SK-N-SH (cell line): ENCODE data around the gene RAVER1. TPM values are rescaled to one million over a fixed set of nuclear protein-coding genes. Genes with fewer than 3 reads are reported as not detected.

Source experiments
- CTCF ChIA-PET: fragments of 300-600, 350-600 bp; formaldehyde crosslinking; extraction: SDS; loops from one replicate; lab custom pipeline; 2021; lab: Yijun Ruan, JAX
- POLR2A ChIA-PET: fragments of 350-600 bp; sonication (Branson Sonifier 250); formaldehyde crosslinking; extraction: SDS; loops from one replicate; lab custom pipeline; 2020; ENCODE audit warnings: antibody characterized with exemption, inconsistent platforms; lab: Yijun Ruan, JAX
- DNase-seq: peaks from one replicate; pipeline ENCODE4 v3.0.0; 2012
- H2AFZ ChIP-seq: fragments of 200-600 bp; sonication (generic); 2 replicates; pipeline ENCODE4 v1.8.1; 2016; ENCODE audit warnings: antibody characterized with exemption, mild to moderate bottlenecking, low read depth
- H3F3A ChIP-seq: fragments of 200-600 bp; sonication (generic); replicated peaks from 2 replicates; pipeline ENCODE3; 2016; ENCODE audit warnings: antibody characterized with exemption, mild to moderate bottlenecking; ENCODE audit not compliant: insufficient read depth
- H3K27ac ChIP-seq, 2 experiments: fragments of 200-500 bp in 1 of 2; fragments of 200-600 bp in 1 of 2; sonication (Bioruptor generic) in 1 of 2; sonication (generic), shearing (Covaris generic) in 1 of 2; 2 replicates each; pipeline versions ENCODE4 v1.5.1 to v1.6.1; 2014 to 2016; ENCODE audit warnings: low read depth in 2 of 2, inconsistent platforms in 1 of 2, low read length in 1 of 2, mild to moderate bottlenecking in 1 of 2, mixed read lengths in 1 of 2
- H3K27me3 ChIP-seq: fragments of 200-600 bp; sonication (generic), shearing (Covaris generic); 2 replicates; pipeline ENCODE4 v1.6.1; 2016; ENCODE audit warnings: mixed run types; ENCODE audit not compliant: insufficient read depth
- H3K36me3 ChIP-seq, 2 experiments: fragments of 200-500 bp in 1 of 2; fragments of 200-600 bp in 1 of 2; sonication (Bioruptor generic) in 1 of 2; sonication (generic) in 1 of 2; replicated peaks in 1 of 2; 2 replicates each; pipeline versions ENCODE3 to v1.5.1; 2014 to 2016; ENCODE audit warnings: low read length in 1 of 2, mild to moderate bottlenecking in 1 of 2; ENCODE audit not compliant: insufficient read depth in 2 of 2, control insufficient read depth in 1 of 2
- H3K4me1 ChIP-seq, 2 experiments: fragments of 200-500 bp in 1 of 2; fragments of 200-600 bp in 1 of 2; sonication (Bioruptor generic) in 1 of 2; sonication (generic), shearing (Covaris generic) in 1 of 2; 2 replicates each; pipeline versions ENCODE4 v1.5.1 to v1.6.1; 2014 to 2016; ENCODE audit warnings: low read depth in 1 of 2, low read length in 1 of 2, mixed run types in 1 of 2; ENCODE audit not compliant: insufficient read depth in 2 of 2, control insufficient read depth in 1 of 2
- H3K4me2 ChIP-seq: fragments of 200-600 bp; sonication (generic), shearing (Covaris generic); 2 replicates; pipeline ENCODE4 v1.6.1; 2017; ENCODE audit warnings: mixed run types
- H3K4me3 ChIP-seq, 2 experiments: fragments of 200-500 bp in 1 of 2; fragments of 200-600 bp in 1 of 2; sonication (Bioruptor generic) in 1 of 2; sonication (generic), shearing (Covaris generic) in 1 of 2; 2 replicates each; pipeline versions ENCODE4 v1.5.1 to v1.8.1; 2014 to 2016; ENCODE audit warnings: low read depth in 2 of 2, inconsistent platforms in 1 of 2, low read length in 1 of 2, mild to moderate bottlenecking in 1 of 2, mixed read lengths in 1 of 2, moderate library complexity in 1 of 2
- H3K79me2 ChIP-seq: fragments of 200-600 bp; sonication (generic); 2 replicates; pipeline ENCODE4 v1.8.1; 2017; ENCODE audit warnings: mild to moderate bottlenecking; ENCODE audit not compliant: insufficient read depth
- H3K9ac ChIP-seq: fragments of 200-600 bp; sonication (generic); 2 replicates; pipeline ENCODE4 v1.6.1; 2017; ENCODE audit warnings: mixed run types
- H3K9me2 ChIP-seq: fragments of 200-600 bp; sonication (generic); 2 replicates; pipeline ENCODE4 v1.6.1; 2017; ENCODE audit warnings: mixed run types
- H3K9me3 ChIP-seq: fragments of 200-600 bp; sonication (generic); 2 replicates; pipeline ENCODE4 v1.6.1; 2017; ENCODE audit warnings: mixed run types, mild to moderate bottlenecking, moderate library complexity
- H4K20me1 ChIP-seq: fragments of 200-600 bp; sonication (generic); 2 replicates; pipeline ENCODE4 v1.6.1; 2017; ENCODE audit warnings: mild to moderate bottlenecking, mixed run types; ENCODE audit not compliant: insufficient read depth
- EZH2phosphoT487 ChIP-seq: fragments of 200-600 bp; sonication (generic); IDR thresholded peaks from 2 replicates; pipeline ENCODE4 v1.6.1; 2017; ENCODE audit warnings: low read depth, mixed run types, mild to moderate bottlenecking, antibody characterized with exemption, moderate library complexity, borderline replicate concordance
- FOSL2 ChIP-seq: IDR thresholded peaks from 2 replicates; pipeline ENCODE4 v1.4.0; 2012; ENCODE audit warnings: low read depth, mild to moderate bottlenecking, moderate library complexity, borderline replicate concordance
- FOXJ3 ChIP-seq: sonication (generic); formaldehyde crosslinking; IDR thresholded peaks from 2 replicates; pipeline ENCODE4 v1.5.1; 2020; ENCODE audit warnings: mild to moderate bottlenecking, missing genetic modification reagents
- NFIC ChIP-seq: IDR thresholded peaks from 2 replicates; pipeline ENCODE4 v1.4.0; 2012; ENCODE audit warnings: borderline replicate concordance
- NRF1 ChIP-seq: IDR thresholded peaks from 2 replicates; pipeline ENCODE4 v1.6.1; 2012; ENCODE audit warnings: low read depth, mild to moderate bottlenecking, low read length
- SMC3 ChIP-seq: IDR thresholded peaks from 2 replicates; pipeline ENCODE4 v1.6.1; 2012; ENCODE audit warnings: low read depth, low read length, improper control_type of control experiment
- USF2 ChIP-seq: fragments of 150-350 bp; IDR thresholded peaks from 2 replicates; pipeline ENCODE4 v1.6.1; 2017; ENCODE audit warnings: antibody characterized with exemption, low read length, low read depth, borderline replicate concordance
- YY1 ChIP-seq: IDR thresholded peaks from 2 replicates; pipeline ENCODE4 v1.4.0; 2012; ENCODE audit warnings: low read depth, mild to moderate bottlenecking
- WGBS: methylation state at CpG from one replicate; pipeline ENCODE4 v1.1.6; 2017; ENCODE audit warnings: low lambda C conversion rate; 5-methylcytosine and 5-hydroxymethylcytosine counted together
- polyA plus RNA-seq, 3 experiments: library from polyadenylated mRNA; depleted of rRNA; stranded (reverse); fragments of >200 nt; gene quantifications; 2 replicates each; pipeline ENCODE4 v1.2.3, GENCODE V29; 2012
- TF ChIP-seq, protein P1 (sequence below): IDR thresholded peaks from 2 replicates; pipeline ENCODE4 v1.4.0; 2012; ENCODE audit warnings: low read depth
- TF ChIP-seq, protein P2 (sequence below): IDR thresholded peaks from 2 replicates; pipeline ENCODE4 v1.6.1; 2012; ENCODE audit warnings: mild to moderate bottlenecking, low read depth, low read length, moderate library complexity
- TF ChIP-seq, protein P3 (sequence below): fragments of 200-600 bp; sonication (generic); IDR thresholded peaks from 2 replicates; pipeline ENCODE4 v1.6.1; 2017; ENCODE audit warnings: antibody characterized with exemption, mild to moderate bottlenecking, moderate library complexity

The RAVER1 gene
- polyA plus RNA-seq, 1 of the 3 experiments (the other 2 are of a cell fraction), result 8.2 TPM

GRCh38 chr19:10374931-10375330, 41.6 kb upstream of the RAVER1 start:
- no peaks in the 10 kb centered on the region for H3K9me3 ChIP-seq
- POLR2A ChIA-PET, result no interaction called here
- no peak overlapping the region for H3K9ac ChIP-seq
- peaks cover 3 to 10% of the 10 kb centered on the region in 2 experiments for H3K36me3 ChIP-seq
- H3K4me3 ChIP-seq, result no peak overlapping the region
- no peak overlapping the region for H3K27ac ChIP-seq
- no peak overlapping the region for H3K4me2 ChIP-seq
- no peaks in the 10 kb centered on the region for H3K9me2 ChIP-seq
- no peak for DNase-seq
- no peaks in the 10 kb centered on the region for H3F3A ChIP-seq
- 93% methylated on average over 5 of the region's 5 CpGs for WGBS
- no peaks in the 10 kb centered on the region for H3K27me3 ChIP-seq
- no peak overlapping the region for H2AFZ ChIP-seq
- peaks cover 0 to 6% of the 10 kb centered on the region in 2 experiments; a peak in 1 of 4 replicates for H3K4me1 ChIP-seq
- no peak for TF ChIP-seq NFIC
- TF ChIP-seq, all 33 proteins: peak for 0
- CTCF ChIA-PET, result interaction anchor here (0.6 to 20.2 kb wide), 4 partner anchors 8 to 111 kb away, joined by 3 to 596 read pairs (median 4); partner anchors contain the start of gene ICAM1
- no peaks in the 10 kb centered on the region for H4K20me1 ChIP-seq
- H3K79me2 ChIP-seq, result peaks cover 12% of the 10 kb centered on the region

GRCh38 chr19:10372690-10373089, 39.4 kb upstream of the RAVER1 start:
- CTCF ChIA-PET, result interaction anchor here (0.7 to 2.3 kb wide), 4 partner anchors 16 to 45 kb away, joined by 4 to 12 read pairs (median 6); no protein-coding TSS in a partner anchor

GRCh38 chr19:10368101-10368803, 34.9 kb upstream of the RAVER1 start:
- no peak overlapping the region for H2AFZ ChIP-seq
- no peaks in the 10 kb centered on the region for H4K20me1 ChIP-seq
- H3K4me3 ChIP-seq, result no peak overlapping the region
- H3K9ac ChIP-seq, result no peak overlapping the region
- ChIA-PET CTCF (interaction anchor here (1.4 to 1.8 kb wide), 3 partner anchors 12 to 110 kb away, joined by 4 to 9 read pairs (median 5); partner anchors contain the start of gene TYK2), POLR2A (no interaction called here)
- no peak overlapping the region for H3K27ac ChIP-seq
- no peak overlapping the region for H3K4me2 ChIP-seq
- 95% methylated on average over 13 of the region's 15 CpGs for WGBS
- H3K9me3 ChIP-seq, result no peaks in the 10 kb centered on the region
- no peaks in the 10 kb centered on the region for H3K9me2 ChIP-seq
- no peaks in the 10 kb centered on the region for H3K4me1 ChIP-seq
- H3K79me2 ChIP-seq, result no peaks in the 10 kb centered on the region
- no peaks in the 10 kb centered on the region for H3K27me3 ChIP-seq
- peak; percentile 44 for DNase-seq
- H3F3A ChIP-seq, result no peaks in the 10 kb centered on the region
- peaks cover 20 to 23% of the 10 kb centered on the region in 2 experiments for H3K36me3 ChIP-seq
- TF ChIP-seq FOXJ3 (CRISPR knock-in tag) (no peak), YY1 (no peak), NRF1 (no peak), USF2 (no peak), SMC3 (no peak), FOSL2 (no peak), EZH2phosphoT487 (no peak)
- TF ChIP-seq, protein P1, sequence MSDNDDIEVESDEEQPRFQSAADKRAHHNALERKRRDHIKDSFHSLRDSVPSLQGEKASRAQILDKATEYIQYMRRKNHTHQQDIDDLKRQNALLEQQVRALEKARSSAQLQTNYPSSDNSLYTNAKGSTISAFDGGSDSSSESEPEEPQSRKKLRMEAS, result no peak
- TF ChIP-seq, protein P2, sequence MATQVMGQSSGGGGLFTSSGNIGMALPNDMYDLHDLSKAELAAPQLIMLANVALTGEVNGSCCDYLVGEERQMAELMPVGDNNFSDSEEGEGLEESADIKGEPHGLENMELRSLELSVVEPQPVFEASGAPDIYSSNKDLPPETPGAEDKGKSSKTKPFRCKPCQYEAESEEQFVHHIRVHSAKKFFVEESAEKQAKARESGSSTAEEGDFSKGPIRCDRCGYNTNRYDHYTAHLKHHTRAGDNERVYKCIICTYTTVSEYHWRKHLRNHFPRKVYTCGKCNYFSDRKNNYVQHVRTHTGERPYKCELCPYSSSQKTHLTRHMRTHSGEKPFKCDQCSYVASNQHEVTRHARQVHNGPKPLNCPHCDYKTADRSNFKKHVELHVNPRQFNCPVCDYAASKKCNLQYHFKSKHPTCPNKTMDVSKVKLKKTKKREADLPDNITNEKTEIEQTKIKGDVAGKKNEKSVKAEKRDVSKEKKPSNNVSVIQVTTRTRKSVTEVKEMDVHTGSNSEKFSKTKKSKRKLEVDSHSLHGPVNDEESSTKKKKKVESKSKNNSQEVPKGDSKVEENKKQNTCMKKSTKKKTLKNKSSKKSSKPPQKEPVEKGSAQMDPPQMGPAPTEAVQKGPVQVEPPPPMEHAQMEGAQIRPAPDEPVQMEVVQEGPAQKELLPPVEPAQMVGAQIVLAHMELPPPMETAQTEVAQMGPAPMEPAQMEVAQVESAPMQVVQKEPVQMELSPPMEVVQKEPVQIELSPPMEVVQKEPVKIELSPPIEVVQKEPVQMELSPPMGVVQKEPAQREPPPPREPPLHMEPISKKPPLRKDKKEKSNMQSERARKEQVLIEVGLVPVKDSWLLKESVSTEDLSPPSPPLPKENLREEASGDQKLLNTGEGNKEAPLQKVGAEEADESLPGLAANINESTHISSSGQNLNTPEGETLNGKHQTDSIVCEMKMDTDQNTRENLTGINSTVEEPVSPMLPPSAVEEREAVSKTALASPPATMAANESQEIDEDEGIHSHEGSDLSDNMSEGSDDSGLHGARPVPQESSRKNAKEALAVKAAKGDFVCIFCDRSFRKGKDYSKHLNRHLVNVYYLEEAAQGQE, result no peak

More at GRCh38 chr19:10372690-10373089, 39.4 kb upstream of the RAVER1 start:
- POLR2A ChIA-PET, result no interaction called here
- WGBS, result 96% methylated on average over 3 of the region's 3 CpGs
- H3K9me3 ChIP-seq, result no peaks in the 10 kb centered on the region
- no peaks in the 10 kb centered on the region for H3K9me2 ChIP-seq
- H3K4me3 ChIP-seq, result no peak overlapping the region
- DNase-seq, result no peak
- H3K4me2 ChIP-seq, result no peak overlapping the region
- no peaks in the 10 kb centered on the region for H4K20me1 ChIP-seq
- no peak overlapping the region for H3K27ac ChIP-seq
- no peaks in the 10 kb centered on the region for H3K4me1 ChIP-seq
- H2AFZ ChIP-seq, result no peak overlapping the region
- peaks cover 8 to 18% of the 10 kb centered on the region in 2 experiments for H3K36me3 ChIP-seq
- TF ChIP-seq, protein P3, sequence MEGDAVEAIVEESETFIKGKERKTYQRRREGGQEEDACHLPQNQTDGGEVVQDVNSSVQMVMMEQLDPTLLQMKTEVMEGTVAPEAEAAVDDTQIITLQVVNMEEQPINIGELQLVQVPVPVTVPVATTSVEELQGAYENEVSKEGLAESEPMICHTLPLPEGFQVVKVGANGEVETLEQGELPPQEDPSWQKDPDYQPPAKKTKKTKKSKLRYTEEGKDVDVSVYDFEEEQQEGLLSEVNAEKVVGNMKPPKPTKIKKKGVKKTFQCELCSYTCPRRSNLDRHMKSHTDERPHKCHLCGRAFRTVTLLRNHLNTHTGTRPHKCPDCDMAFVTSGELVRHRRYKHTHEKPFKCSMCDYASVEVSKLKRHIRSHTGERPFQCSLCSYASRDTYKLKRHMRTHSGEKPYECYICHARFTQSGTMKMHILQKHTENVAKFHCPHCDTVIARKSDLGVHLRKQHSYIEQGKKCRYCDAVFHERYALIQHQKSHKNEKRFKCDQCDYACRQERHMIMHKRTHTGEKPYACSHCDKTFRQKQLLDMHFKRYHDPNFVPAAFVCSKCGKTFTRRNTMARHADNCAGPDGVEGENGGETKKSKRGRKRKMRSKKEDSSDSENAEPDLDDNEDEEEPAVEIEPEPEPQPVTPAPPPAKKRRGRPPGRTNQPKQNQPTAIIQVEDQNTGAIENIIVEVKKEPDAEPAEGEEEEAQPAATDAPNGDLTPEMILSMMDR, result no peak
- H3F3A ChIP-seq, result no peaks in the 10 kb centered on the region
- H3K79me2 ChIP-seq, result no peaks in the 10 kb centered on the region
- no peak overlapping the region for H3K9ac ChIP-seq
- H3K27me3 ChIP-seq, result no peaks in the 10 kb centered on the region
